GM23248 (cell line): ENCODE data around the gene MTCP1.

ENCODE experiments used
- EZH2 ChIP-seq: fragments of 200-600 bp; sonication (generic); IDR thresholded peaks from 2 replicates; pipeline ENCODE4 v1.6.1; 2018; ENCODE audit warnings: antibody characterized with exemption, mild to moderate bottlenecking; ENCODE audit not compliant: insufficient read depth, poor library complexity, severe bottlenecking
- EZH2phosphoT487 ChIP-seq: fragments of 200-600 bp; sonication (generic); IDR thresholded peaks from 2 replicates; pipeline ENCODE4 v1.6.1; 2018; ENCODE audit warnings: antibody characterized with exemption, moderate library complexity, mild to moderate bottlenecking, low read depth; ENCODE audit not compliant: insufficient read depth

GRCh38 chrX:155112171-155112570, 41.2 kb upstream of the MTCP1 start:
- no peak for TF ChIP-seq EZH2
- TF ChIP-seq EZH2phosphoT487 = no peak
